Measurements from ENCODE around the gene PPARGC1A.

The PPARGC1A gene

GRCh38 chr4:23770011-23770410, 119.8 kb downstream of the PPARGC1A start:
- DNase-seq (ENCODE audit: low read depth in 2 of 2): no peak

DNA sequence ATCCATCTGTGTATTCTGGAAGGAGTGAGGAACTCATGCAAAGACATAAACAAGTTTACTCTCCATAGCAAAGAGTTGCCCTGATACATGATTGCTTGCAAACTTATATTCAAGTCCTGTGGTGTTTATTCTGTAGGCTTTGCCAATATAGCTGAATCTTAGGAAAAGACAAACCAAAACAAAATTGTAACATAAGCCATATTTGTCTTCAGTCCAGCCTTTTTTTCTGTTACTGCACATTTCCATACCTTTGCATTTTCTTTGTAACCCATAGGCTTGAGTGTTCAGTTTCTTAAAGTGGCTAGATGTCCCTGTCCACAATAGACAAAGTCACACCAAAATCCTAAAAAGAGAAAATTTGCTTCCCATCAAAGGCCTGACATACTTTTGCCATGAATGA, 120.4 kb downstream of the PPARGC1A start:
- no peak for DNase-seq (ENCODE audit: low read depth in 2 of 2)

- DNase-seq (ENCODE audit: low read depth in 2 of 2): no peak
These were observed 121.3 kb downstream of the PPARGC1A start for GRCh38 chr4:23768541-23768940.

DNA sequence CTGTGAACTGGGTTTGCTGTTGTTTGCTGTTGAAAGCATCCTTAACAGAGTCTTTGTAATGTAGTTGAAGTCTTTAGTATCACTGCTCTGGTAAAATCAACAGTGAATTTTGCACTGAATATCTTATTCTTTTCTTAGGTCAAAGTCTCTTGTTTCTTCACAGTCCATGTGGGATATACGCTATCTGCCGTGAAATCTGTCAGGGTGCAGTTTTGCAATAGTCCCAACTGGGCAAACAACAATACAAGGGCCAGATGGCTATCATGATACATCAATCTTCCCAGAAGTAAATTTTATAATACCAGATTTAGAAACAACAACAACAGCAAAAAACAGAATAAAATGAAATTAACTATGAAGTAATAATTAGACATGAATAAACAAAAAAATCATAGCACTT, 123.5 kb downstream of the PPARGC1A start:
- no peak for DNase-seq (ENCODE audit: low read depth in 2 of 2)

- no peak for DNase-seq (ENCODE audit: low read depth in 2 of 2)
These were observed 126.3 kb downstream of the PPARGC1A start for GRCh38 chr4:23763559-23763958.

GRCh38 chr4:23762551-23762950, 127.3 kb downstream of the PPARGC1A start:
- no peak for DNase-seq (ENCODE audit: low read depth in 2 of 2)

GRCh38 chr4:23759066-23759465, 130.8 kb downstream of the PPARGC1A start:
- no peak for DNase-seq (ENCODE audit: low read depth in 2 of 2)

- DNase-seq (ENCODE audit: low read depth in 2 of 2): no peak
These were observed 135.2 kb downstream of the PPARGC1A start for GRCh38 chr4:23754688-23755087.

- no peak for DNase-seq (ENCODE audit: low read depth in 2 of 2)
These were observed 139.7 kb downstream of the PPARGC1A start for GRCh38 chr4:23750125-23750524.

DNA sequence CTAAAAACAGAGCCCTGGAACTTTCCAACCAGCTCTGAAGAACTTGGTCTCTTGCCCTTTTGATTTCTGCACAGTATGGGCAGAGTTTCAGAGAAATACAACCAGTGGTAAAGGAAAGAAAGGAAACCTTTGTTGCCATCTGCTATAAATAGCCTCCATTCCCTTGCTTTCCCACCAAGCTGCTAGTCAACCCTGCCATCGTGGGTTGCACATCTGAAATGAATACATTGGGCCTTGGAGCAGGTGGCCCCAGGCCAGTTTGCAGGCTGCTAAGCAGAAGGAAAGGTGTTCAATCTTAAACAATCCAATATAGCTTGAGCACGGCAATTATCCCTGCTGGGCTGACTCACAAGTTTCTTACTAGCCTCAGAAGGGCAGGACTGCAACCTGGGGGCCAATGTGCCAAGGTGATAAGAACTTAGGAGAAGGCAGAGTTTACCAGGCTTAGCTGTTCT, 142.5 kb downstream of the PPARGC1A start:
- DNase-seq (ENCODE audit: low read depth in 2 of 2): no peak

- DNase-seq (ENCODE audit: low read depth in 2 of 2): no peak
These were observed 143.2 kb downstream of the PPARGC1A start for GRCh38 chr4:23746672-23747071.

DNA sequence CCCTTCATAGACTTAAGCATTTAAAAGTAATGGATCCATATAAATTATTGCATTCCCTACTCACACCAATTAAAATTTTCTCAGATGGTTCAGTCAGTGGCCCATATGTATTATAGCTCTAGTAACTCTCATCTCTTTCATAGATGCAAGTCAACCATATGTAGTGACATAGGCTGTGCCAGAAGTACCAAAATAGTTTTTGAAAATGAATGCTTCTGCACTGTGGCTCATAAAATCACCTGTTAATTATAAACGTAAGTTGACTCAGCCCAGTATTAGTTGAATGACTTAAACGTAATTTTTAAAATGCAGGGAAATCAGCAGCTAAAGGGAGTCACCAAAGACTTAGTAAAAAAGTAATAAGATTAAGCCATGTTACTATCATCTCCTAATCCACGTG, 143.8 kb downstream of the PPARGC1A start:
- DNase-seq (ENCODE audit: low read depth in 2 of 2): no peak

GRCh38 chr4:23745377-23745776, 144.5 kb downstream of the PPARGC1A start:
- DNase-seq (ENCODE audit: low read depth in 2 of 2): no peak
